Vagina (tissue), 2 donors: ENCODE data around the gene LIFR. TPM values are rescaled to one million over a fixed set of nuclear protein-coding genes. Genes with fewer than 3 reads are reported as not detected.

ENCODE experiments used
- DNase-seq, 2 donors: peaks; one replicate each; pipeline ENCODE4 v3.0.0-alpha.2; 2017; ENCODE audit errors: extremely low spot score in 2 of 2
- H3K27ac ChIP-seq: fragments of 200-600 bp; sonication (generic); one replicate; pipeline ENCODE4 v1.5.1; 2019
- H3K27me3 ChIP-seq: fragments of 200-600 bp; sonication (generic); one replicate; pipeline ENCODE4 v1.5.1; 2019
- H3K36me3 ChIP-seq, 2 donors: fragments of 200-600 bp; sonication (generic); one replicate each; pipeline ENCODE4 v1.5.1; 2017 to 2019
- H3K4me1 ChIP-seq: fragments of 200-600 bp; sonication (generic); one replicate; pipeline ENCODE4 v1.5.1; 2019
- H3K4me3 ChIP-seq, 2 donors: fragments of 200-600 bp; sonication (generic); 1 replicate in 1 of 2; 2 replicates in 1 of 2; pipeline ENCODE4 v1.5.1; 2016 to 2019
- H3K9me3 ChIP-seq: fragments of 200-600 bp; sonication (generic); one replicate; pipeline ENCODE4 v1.5.1; 2019
- CTCF ChIP-seq, 3 experiments: fragments of 450-650 bp in 2 of 3; fragments of 200-600 bp in 1 of 3; sonication (generic) in 1 of 3; IDR thresholded peaks; one replicate each; pipeline ENCODE4 v1.5.1; 2017 to 2019; ENCODE audit warnings: antibody characterized with exemption in 3 of 3, mild to moderate bottlenecking in 2 of 3, moderate library complexity in 2 of 3
- POLR2A ChIP-seq, 2 donors: fragments of 450-650 bp; IDR thresholded peaks; one replicate each; pipeline ENCODE4 v1.6.1; 2017; ENCODE audit warnings: antibody characterized with exemption in 2 of 2, mild to moderate bottlenecking in 2 of 2, moderate library complexity in 2 of 2
- POLR2AphosphoS5 ChIP-seq, 2 donors: sonication (generic); formaldehyde crosslinking; IDR thresholded peaks; one replicate each; pipeline ENCODE4 v1.9.0; 2017; ENCODE audit warnings: antibody characterized with exemption in 2 of 2, mild to moderate bottlenecking in 2 of 2, low read depth in 1 of 2; ENCODE audit not compliant: insufficient read depth in 1 of 2
- intact Hi-C: fragments of 100-400 bp; cut with DNase I; formaldehyde crosslinking; loops from one replicate; pipeline ENCODE4 v1.15.1; 2023
- total RNA-seq: library from RNA; depleted of rRNA; stranded (reverse); fragments of >200 nt; gene quantifications from one replicate; pipeline ENCODE4 v1.2.3, GENCODE V29; 2016

The LIFR gene
- total RNA-seq, 1 donor from 2014 or later = 63.3 TPM

DNA sequence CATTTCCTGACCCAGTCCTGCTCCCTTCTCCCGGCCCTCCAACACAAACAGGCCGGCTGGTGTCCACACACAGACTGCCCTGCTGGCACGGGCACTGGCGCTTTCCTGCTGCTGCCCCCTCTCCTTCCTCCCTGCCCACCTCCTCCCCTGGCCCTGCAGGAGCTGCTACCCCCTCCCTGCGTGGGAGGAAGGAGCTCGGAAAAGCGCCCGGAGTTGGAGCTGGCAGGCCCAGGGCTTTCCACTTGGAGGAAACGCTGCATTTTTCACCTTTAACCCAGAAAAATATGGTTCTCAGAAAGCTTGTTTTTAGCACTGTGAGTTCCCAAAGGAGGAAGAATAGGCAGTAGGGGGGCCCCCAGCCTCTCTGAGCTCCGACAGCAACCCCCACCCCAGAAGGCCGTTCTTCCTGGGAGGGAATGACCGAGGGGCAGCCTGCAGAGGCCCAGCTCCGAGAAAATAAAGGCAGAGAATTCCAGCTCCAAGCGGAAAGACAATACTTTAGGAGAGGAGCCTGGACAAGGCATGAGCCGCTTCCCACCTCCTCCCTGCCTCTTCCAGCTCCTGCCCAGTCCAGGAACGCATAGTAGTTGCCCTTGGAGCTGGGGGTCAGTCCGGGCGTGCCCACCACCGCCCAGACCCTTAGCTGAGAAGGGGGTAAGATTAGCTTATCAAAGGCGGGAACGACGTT, 88.9 kb downstream of the LIFR start:
- intact Hi-C loops = loop anchor here (5.0 kb wide), 1 partner anchor 335 kb away; no protein-coding TSS in a partner anchor
- Histone ChIP-seq H3K4me1 (peaks cover 66% of the 10 kb centered on the region), H3K4me3 (peak overlapping the region in 1 of 2 donors; percentile 12)

DNA sequence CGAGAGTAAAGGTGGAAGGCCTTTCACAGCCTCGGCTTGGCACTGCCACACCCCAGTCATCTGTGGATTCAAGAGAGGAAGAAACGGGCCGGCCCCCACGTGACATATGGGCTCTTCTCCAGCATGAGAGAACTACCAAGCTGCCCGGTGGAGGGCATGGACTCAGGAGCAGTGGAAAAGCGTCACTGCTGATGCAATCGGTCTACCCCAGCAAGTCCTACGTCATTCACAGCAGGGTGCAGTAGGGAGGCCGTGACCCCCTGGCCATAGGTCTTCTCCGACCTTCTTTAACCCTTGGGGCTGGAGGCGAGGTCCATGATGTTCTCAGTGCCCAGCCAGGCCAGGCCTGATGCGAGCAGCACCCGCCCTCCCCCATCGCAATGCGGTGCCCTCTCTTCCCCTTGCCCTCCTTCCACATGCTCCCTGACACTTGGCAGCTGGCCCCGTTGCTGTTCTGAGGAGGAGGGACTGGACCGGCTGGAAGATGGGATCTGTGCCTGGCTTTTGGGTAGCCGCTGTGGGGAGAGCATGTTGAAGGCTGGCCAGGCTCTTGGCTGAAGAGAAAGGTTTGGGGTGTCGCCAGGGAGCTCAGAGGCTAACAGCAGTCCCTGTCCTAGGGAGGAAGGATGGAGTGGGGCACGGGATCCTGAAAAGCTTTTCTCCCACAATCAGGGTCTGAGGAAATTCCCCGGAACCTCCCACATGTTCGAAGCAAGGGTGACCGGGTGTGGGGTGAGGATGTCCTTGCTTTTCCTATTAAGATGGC, 89.8 kb downstream of the LIFR start:
- intact Hi-C loops = loop anchor here (5.0 kb wide), 1 partner anchor 336 kb away; no protein-coding TSS in a partner anchor
- peaks cover 64% of the 10 kb centered on the region for H3K4me1 ChIP-seq
- no peaks in the 10 kb centered on the region for H3K27me3 ChIP-seq
- no peaks in the 10 kb centered on the region for H3K36me3 ChIP-seq
- H3K9me3 ChIP-seq = no peaks in the 10 kb centered on the region
- peak overlapping the region in 1 of 2 donors; percentile 12 for H3K4me3 ChIP-seq
- TF ChIP-seq POLR2A (IDR thresholded peaks at IDR 0.05) (no peak), CTCF (IDR thresholded peaks at IDR 0.05) (no peak), POLR2AphosphoS5 (IDR thresholded peaks at IDR 0.05; ENCODE audit: insufficient read depth in 1 of 2, low read depth in 1 of 2) (peak; percentile 32 to 93)
- peak overlapping the region; percentile 82 for H3K27ac ChIP-seq
- peak in 1 of 2 donors; percentile 97 for DNase-seq

More for the DNA sequence above, 88.9 kb downstream of the LIFR start:
- Histone ChIP-seq H3K27me3 (no peaks in the 10 kb centered on the region), H3K36me3 (no peaks in the 10 kb centered on the region), H3K9me3 (no peaks in the 10 kb centered on the region), H3K27ac (peak overlapping the region; percentile 82)
- TF ChIP-seq POLR2AphosphoS5 (IDR thresholded peaks at IDR 0.05; ENCODE audit: insufficient read depth in 1 of 2, low read depth in 1 of 2) (peak in 1 of 2 donors; percentile 27), CTCF (IDR thresholded peaks at IDR 0.05) (no peak)
- peak in 1 of 2 donors; percentile 90 for DNase-seq

GRCh38 chr5:38465702-38466423, 90.6 kb downstream of the LIFR start:
- peak in 1 of 2 donors; percentile 85 for DNase-seq
- H3K4me1 ChIP-seq = peaks cover 64% of the 10 kb centered on the region
- intact Hi-C loops = loop anchor here (5.0 kb wide), 1 partner anchor 336 kb away; no protein-coding TSS in a partner anchor
- no peak for TF ChIP-seq POLR2A (IDR thresholded peaks at IDR 0.05)
- no peak for TF ChIP-seq CTCF (IDR thresholded peaks at IDR 0.05)
- peak overlapping the region; percentile 82 for H3K27ac ChIP-seq
- no peaks in the 10 kb centered on the region for H3K36me3 ChIP-seq
- no peak overlapping the region for H3K4me3 ChIP-seq
- H3K9me3 ChIP-seq = no peaks in the 10 kb centered on the region
- no peaks in the 10 kb centered on the region for H3K27me3 ChIP-seq

DNA sequence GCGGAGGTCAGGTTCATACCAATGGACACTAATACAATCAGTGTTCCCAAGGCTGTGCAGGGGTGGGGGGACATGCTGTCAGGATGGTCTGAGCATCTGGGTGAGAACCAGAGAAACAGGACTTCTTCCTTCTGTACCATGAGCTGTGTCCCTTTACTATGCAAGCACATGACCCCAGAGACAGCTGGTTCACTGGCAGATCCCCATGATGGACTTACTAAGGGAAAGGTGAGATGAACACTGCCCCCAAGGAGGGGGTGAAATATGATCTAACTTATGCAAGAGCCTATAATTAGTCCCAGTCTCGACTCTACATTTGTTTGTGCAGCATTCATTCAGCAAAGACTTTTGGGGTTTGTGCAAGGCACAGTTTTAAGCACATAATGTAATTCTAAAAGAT, 91.4 kb downstream of the LIFR start:
- H3K36me3 ChIP-seq = no peaks in the 10 kb centered on the region
- no peak overlapping the region for H3K4me3 ChIP-seq
- no peaks in the 10 kb centered on the region for H3K27me3 ChIP-seq
- H3K4me1 ChIP-seq = peaks cover 64% of the 10 kb centered on the region
- H3K9me3 ChIP-seq = no peaks in the 10 kb centered on the region
- no peak for TF ChIP-seq POLR2A (IDR thresholded peaks at IDR 0.05)
- no peak for TF ChIP-seq CTCF (IDR thresholded peaks at IDR 0.05)
- no peak for TF ChIP-seq POLR2AphosphoS5 (IDR thresholded peaks at IDR 0.05; ENCODE audit: insufficient read depth in 1 of 2, low read depth in 1 of 2)
- H3K27ac ChIP-seq = peak overlapping the region; percentile 82
- DNase-seq = peak in 1 of 2 donors; percentile 86
- intact Hi-C loops = loop anchor here (5.0 kb wide), 1 partner anchor 337 kb away; no protein-coding TSS in a partner anchor
